IMR-90 (cell line): ENCODE measurements around the gene TEPSIN. TPM values are rescaled to one million over a fixed set of nuclear protein-coding genes. Genes with fewer than 3 reads are reported as not detected.

ENCODE experiments used
- ATAC-seq: fragments of 200-7000 bp; cut with Tn5 transposase; 2 replicates; pipeline ENCODE4 v1.9.1; 2020; ENCODE audit warnings: low read depth, mild to moderate bottlenecking, moderate library complexity
- BruUV-seq: library from RNA; stranded (reverse); fragments of 400-500 nt; replicated peaks from 2 replicates; lab custom pipeline; 2021; lab: Mats Ljungman, UMichigan
- CTCF ChIA-PET: fragments of 300-600 bp; formaldehyde crosslinking; extraction: SDS; loops from one replicate; lab custom pipeline; 2021; ENCODE audit warnings: antibody characterized with exemption; lab: Yijun Ruan, JAX
- POLR2A ChIA-PET: fragments of 300-600 bp; sonication (Branson Sonifier 250); formaldehyde crosslinking; loops from one replicate; lab custom pipeline; 2022; ENCODE audit warnings: antibody characterized with exemption; ENCODE audit not compliant: unreplicated experiment; lab: Charles Lee
- DNase-seq: peaks from one replicate; pipeline ENCODE4 v3.0.0; 2013
- H2AFZ ChIP-seq: replicated peaks from 2 replicates; pipeline ENCODE3; 2013; ENCODE audit warnings: low read length, mild to moderate bottlenecking; ENCODE audit not compliant: poor library complexity
- H2AK5ac ChIP-seq: 2 replicates; pipeline ENCODE4 v1.6.1; 2013; ENCODE audit warnings: low read depth, low read length, inconsistent platforms
- H2AK9ac ChIP-seq: replicated peaks from 2 replicates; pipeline ENCODE3; 2013; ENCODE audit warnings: mild to moderate bottlenecking, low read depth, low read length, moderate library complexity; ENCODE audit not compliant: poor library complexity
- H2BK120ac ChIP-seq: 2 replicates; pipeline ENCODE4 v1.6.1; 2013; ENCODE audit warnings: low read depth, low read length, inconsistent platforms
- H2BK15ac ChIP-seq: 3 replicates; pipeline ENCODE4 v1.6.1; 2013; ENCODE audit warnings: low read depth, low read length, inconsistent platforms
- H2BK20ac ChIP-seq: 2 replicates; pipeline ENCODE4 v1.6.1; 2013; ENCODE audit warnings: low read depth, mild to moderate bottlenecking, inconsistent platforms, low read length, moderate library complexity
- H2BK5ac ChIP-seq: 2 replicates; pipeline ENCODE4 v1.6.1; 2013; ENCODE audit warnings: mild to moderate bottlenecking, low read depth, low read length, inconsistent platforms; ENCODE audit not compliant: poor library complexity, severe bottlenecking
- H3K14ac ChIP-seq: replicated peaks from 2 replicates; pipeline ENCODE4 v1.6.1; 2013; ENCODE audit warnings: low read depth, low read length, inconsistent platforms
- H3K18ac ChIP-seq: 2 replicates; pipeline ENCODE4 v1.6.1; 2013; ENCODE audit warnings: low read depth, low read length, control low read depth
- H3K23ac ChIP-seq: 2 replicates; pipeline ENCODE4 v1.6.1; 2013; ENCODE audit warnings: low read depth, low read length, inconsistent platforms
- H3K27ac ChIP-seq: 2 replicates; pipeline ENCODE4 v1.5.1; 2013; ENCODE audit warnings: mild to moderate bottlenecking, control low read depth, low read length; ENCODE audit not compliant: insufficient read depth
- H3K27me3 ChIP-seq: 2 replicates; pipeline ENCODE4 v1.6.1; 2013; ENCODE audit warnings: low read length; ENCODE audit not compliant: control insufficient read depth, insufficient read depth
- H3K36me3 ChIP-seq: 2 replicates; pipeline ENCODE4 v1.6.1; 2013; ENCODE audit warnings: low read length, mixed read lengths; ENCODE audit not compliant: control insufficient read depth, insufficient read depth
- H3K4ac ChIP-seq: 2 replicates; pipeline ENCODE4 v1.6.1; 2013; ENCODE audit warnings: low read depth, low read length, inconsistent platforms
- H3K4me1 ChIP-seq: 2 replicates; pipeline ENCODE4 v1.6.1; 2013; ENCODE audit warnings: low read length, mixed read lengths; ENCODE audit not compliant: control insufficient read depth, insufficient read depth
- H3K4me2 ChIP-seq: 2 replicates; pipeline ENCODE4 v1.6.1; 2013; ENCODE audit warnings: low read depth, mild to moderate bottlenecking, control low read depth, low read length, moderate library complexity
- H3K4me3 ChIP-seq: 2 replicates; pipeline ENCODE4 v1.5.1; 2013; ENCODE audit warnings: low read depth, mild to moderate bottlenecking, control low read depth, low read length, moderate library complexity; ENCODE audit not compliant: insufficient read depth
- H3K56ac ChIP-seq: 2 replicates; pipeline ENCODE4 v1.6.1; 2013; ENCODE audit warnings: low read length, inconsistent platforms; ENCODE audit not compliant: insufficient read depth; ENCODE audit errors: extremely low read depth
- H3K79me1 ChIP-seq, 2 experiments: 2 replicates each; pipeline ENCODE4 v1.6.1; 2013; ENCODE audit warnings: low read length in 2 of 2, inconsistent platforms in 1 of 2, low read depth in 1 of 2
- H3K9ac ChIP-seq: 2 replicates; pipeline ENCODE4 v1.6.1; 2013; ENCODE audit warnings: low read depth, low read length, control low read depth
- H3K9me1 ChIP-seq: 2 replicates; pipeline ENCODE4 v1.6.1; 2013; ENCODE audit warnings: low read length, inconsistent platforms; ENCODE audit not compliant: insufficient read depth
- H3K9me3 ChIP-seq: 2 replicates; pipeline ENCODE4 v1.6.1; 2013; ENCODE audit warnings: low read length; ENCODE audit not compliant: control insufficient read depth, insufficient read depth
- H4K20me1 ChIP-seq: 2 replicates; pipeline ENCODE4 v1.6.1; 2013; ENCODE audit warnings: low read length, inconsistent platforms; ENCODE audit not compliant: insufficient read depth
- H4K5ac ChIP-seq: 2 replicates; pipeline ENCODE4 v1.6.1; 2013; ENCODE audit warnings: mild to moderate bottlenecking, low read depth, low read length, control low read depth
- H4K8ac ChIP-seq, 2 experiments: 2 replicates each; pipeline ENCODE4 v1.6.1; 2013; ENCODE audit warnings: low read depth in 2 of 2, low read length in 2 of 2, control low read depth in 1 of 2, inconsistent platforms in 1 of 2
- H4K91ac ChIP-seq: 2 replicates; pipeline ENCODE4 v1.6.1; 2013; ENCODE audit warnings: low read depth, low read length, inconsistent platforms; ENCODE audit not compliant: insufficient read depth
- BHLHE40 ChIP-seq: fragments of 150-350 bp; IDR thresholded peaks from 2 replicates; pipeline ENCODE4 v1.6.1; 2016; ENCODE audit warnings: mild to moderate bottlenecking, low read depth, low read length
- CTCF ChIP-seq: conservative IDR thresholded peaks from 2 replicates; pipeline ENCODE4 v1.5.1; 2012; ENCODE audit warnings: mild to moderate bottlenecking, low read depth, low read length, improper control_type of control experiment
- FOS ChIP-seq: fragments of 150-350 bp; IDR thresholded peaks from 2 replicates; pipeline ENCODE4 v1.6.1; 2016; ENCODE audit warnings: low read depth, low read length
- MXI1 ChIP-seq: IDR thresholded peaks from 2 replicates; pipeline ENCODE4 v1.6.1; 2012; ENCODE audit warnings: low read depth, mild to moderate bottlenecking, low read length, moderate library complexity, borderline replicate concordance
- NFE2L2 ChIP-seq: fragments of 150-350 bp; IDR thresholded peaks from 2 replicates; pipeline ENCODE4 v1.6.1; 2016; ENCODE audit warnings: low read depth, mild to moderate bottlenecking, low read length
- POLR2A ChIP-seq: IDR thresholded peaks from 2 replicates; pipeline ENCODE4 v1.6.1; 2012; ENCODE audit warnings: mild to moderate bottlenecking, low read depth, low read length
- RFX5 ChIP-seq: IDR thresholded peaks from 2 replicates; pipeline ENCODE4 v1.8.0; 2012; ENCODE audit warnings: low read depth, mild to moderate bottlenecking, low read length, moderate library complexity
- SMC3 ChIP-seq: fragments of 150-350 bp; IDR thresholded peaks from 2 replicates; pipeline ENCODE4 v1.6.1; 2016; ENCODE audit warnings: low read depth, mild to moderate bottlenecking, antibody characterized with exemption, low read length, moderate library complexity
- USF2 ChIP-seq: fragments of 150-350 bp; IDR thresholded peaks from 2 replicates; pipeline ENCODE4 v1.6.1; 2017; ENCODE audit warnings: mild to moderate bottlenecking, antibody characterized with exemption, low read length, low read depth
- WGBS, 2 experiments: methylation state at CpG; one replicate each; pipeline versions ENCODE4 v1.1.5 to v1.1.7; 2013; ENCODE audit warnings: missing lambda C conversion rate in 2 of 2; ENCODE audit not compliant: insufficient read length in 1 of 2; ENCODE audit errors: extremely low coverage in 2 of 2; 5-methylcytosine and 5-hydroxymethylcytosine counted together
- dilution Hi-C: fragments of 300-500 bp; cut with HindIII; formaldehyde crosslinking; loops from one replicate; pipeline ENCODE4 v1.14.3; 2018; ENCODE audit warnings: low sequenced_read_pairs; ENCODE audit not compliant: unreplicated experiment
- in situ Hi-C: fragments of 300-500 bp; cut with MboI; formaldehyde crosslinking; loops from 3 replicates; pipeline ENCODE4 v1.14.3; 2019; ENCODE audit warnings: low sequenced_read_pairs, inconsistent platforms, mixed read lengths
- intact Hi-C: fragments of 100-400 bp; cut with micrococcal nuclease; formaldehyde crosslinking; loops from 2 replicates; pipeline ENCODE4 v1.10.0; 2022
- polyA plus RNA-seq, 3 experiments: library from polyadenylated mRNA; depleted of rRNA; stranded (reverse); fragments of >200 nt; gene quantifications; 2 replicates each; pipeline ENCODE4 v1.2.3, GENCODE V29; 2012; ENCODE audit warnings: low replicate concordance in 1 of 3
- total RNA-seq: library from RNA; depleted of rRNA; stranded (reverse); fragments of >200 nt; gene quantifications from 2 replicates; pipeline ENCODE4 v1.2.3, GENCODE V29; 2012

Gene TEPSIN
- total and polyA plus RNA-seq, 2 of the 4 experiments (the other 2 are of a cell fraction) = 3.2 to 28.1 TPM

GRCh38 chr17:81203136-81203535 lies 35.7 kb downstream of the TEPSIN start:
- no peak overlapping the region for H4K8ac ChIP-seq
- CTCF ChIA-PET = no interaction called here
- H3K27me3 ChIP-seq = no peaks in the 10 kb centered on the region
- no peak overlapping the region for H2BK5ac ChIP-seq
- H3K14ac ChIP-seq = no peak overlapping the region
- no peak overlapping the region for H3K23ac ChIP-seq
- no peak overlapping the region for H3K4ac ChIP-seq
- H3K27ac ChIP-seq = no peak overlapping the region
- ATAC-seq (no peak), DNase-seq (no peak)
- no peak overlapping the region for H4K5ac ChIP-seq
- H2AK5ac ChIP-seq = no peak overlapping the region
- no peaks in the 10 kb centered on the region for H3K9me3 ChIP-seq
- TF ChIP-seq MXI1 (no peak), FOS (no peak), RFX5 (no peak), SMC3 (no peak), CTCF (no peak), POLR2A (no peak), BHLHE40 (no peak), NFE2L2 (no peak), USF2 (no peak)
- peaks cover 6% of the 10 kb centered on the region; the same call in 1 of the 2 replicates for H3K36me3 ChIP-seq
- no peak overlapping the region for H2AFZ ChIP-seq
- dilution Hi-C loops (no loop called here), in situ Hi-C loops (no loop called here), intact Hi-C loops (no loop called here)
- H3K56ac ChIP-seq = no peak overlapping the region
- no peak overlapping the region for H3K18ac ChIP-seq
- H3K4me3 ChIP-seq = no peak overlapping the region
- no peaks in the 10 kb centered on the region for H3K79me1 ChIP-seq
- H4K91ac ChIP-seq = no peak overlapping the region
- H3K4me2 ChIP-seq = no peak overlapping the region
- H3K4me1 ChIP-seq = no peaks in the 10 kb centered on the region
- H4K20me1 ChIP-seq = peaks cover 5% of the 10 kb centered on the region; the same call in 1 of the 2 replicates
- H3K9ac ChIP-seq = no peak overlapping the region
- POLR2A ChIA-PET = no interaction called here
- H3K9me1 ChIP-seq = 0 out of 2 replicates have a peak, but pooled peaks cover 6% of the 10 kb centered on the region
- H2BK120ac ChIP-seq = no peak overlapping the region
- H2BK20ac ChIP-seq = no peak overlapping the region
- no peak overlapping the region for H2BK15ac ChIP-seq
- WGBS, 2 experiments = 97% methylated on average over 15 of the region's 20 CpGs; no CpG with 5 or more reads in 1 of the 2 experiments
- no TSS peak for BruUV-seq
- H2AK9ac ChIP-seq = no peak overlapping the region
